C4-2B (cell line): ENCODE data around the gene FOXP1.

Source experiments
- H3K27ac ChIP-seq: fragments of 450-650 bp; 2 replicates; pipeline ENCODE4 v1.5.1; 2017
- CTCF ChIP-seq: fragments of 450-650 bp; conservative IDR thresholded peaks from 2 replicates; pipeline ENCODE4 v1.5.1; 2017; ENCODE audit warnings: mild to moderate bottlenecking
- ZFX ChIP-seq: fragments of 450-650 bp; IDR thresholded peaks from 2 replicates; pipeline ENCODE4 v1.6.1; 2017

The FOXP1 gene

GRCh38 chr3:71128961-71129360 is 454.6 kb downstream of the FOXP1 start:
- no peak overlapping the region for H3K27ac ChIP-seq
- TF ChIP-seq ZFX (no peak), CTCF (no peak)

DNA sequence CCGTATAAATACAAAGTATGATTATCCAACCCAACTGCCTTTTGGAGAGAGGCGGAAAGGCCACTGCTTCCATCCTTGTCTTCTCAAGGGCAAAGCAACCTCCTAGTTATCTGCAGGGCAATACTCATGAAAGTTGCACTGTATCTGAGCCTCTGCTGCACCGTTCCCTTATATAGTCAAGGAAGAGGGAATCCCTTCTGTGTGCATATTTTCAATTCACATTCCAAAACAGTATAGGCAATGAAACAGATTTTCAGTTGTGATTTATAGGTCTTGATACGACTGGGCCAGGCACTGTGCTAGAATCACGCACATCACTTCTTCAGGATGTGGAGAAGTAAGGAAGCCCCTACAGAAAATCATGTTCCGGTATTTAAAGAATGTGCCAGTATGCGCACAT is 455.7 kb downstream of the FOXP1 start:
- no peak for TF ChIP-seq CTCF
- no peak for TF ChIP-seq ZFX
- no peak overlapping the region for H3K27ac ChIP-seq

DNA sequence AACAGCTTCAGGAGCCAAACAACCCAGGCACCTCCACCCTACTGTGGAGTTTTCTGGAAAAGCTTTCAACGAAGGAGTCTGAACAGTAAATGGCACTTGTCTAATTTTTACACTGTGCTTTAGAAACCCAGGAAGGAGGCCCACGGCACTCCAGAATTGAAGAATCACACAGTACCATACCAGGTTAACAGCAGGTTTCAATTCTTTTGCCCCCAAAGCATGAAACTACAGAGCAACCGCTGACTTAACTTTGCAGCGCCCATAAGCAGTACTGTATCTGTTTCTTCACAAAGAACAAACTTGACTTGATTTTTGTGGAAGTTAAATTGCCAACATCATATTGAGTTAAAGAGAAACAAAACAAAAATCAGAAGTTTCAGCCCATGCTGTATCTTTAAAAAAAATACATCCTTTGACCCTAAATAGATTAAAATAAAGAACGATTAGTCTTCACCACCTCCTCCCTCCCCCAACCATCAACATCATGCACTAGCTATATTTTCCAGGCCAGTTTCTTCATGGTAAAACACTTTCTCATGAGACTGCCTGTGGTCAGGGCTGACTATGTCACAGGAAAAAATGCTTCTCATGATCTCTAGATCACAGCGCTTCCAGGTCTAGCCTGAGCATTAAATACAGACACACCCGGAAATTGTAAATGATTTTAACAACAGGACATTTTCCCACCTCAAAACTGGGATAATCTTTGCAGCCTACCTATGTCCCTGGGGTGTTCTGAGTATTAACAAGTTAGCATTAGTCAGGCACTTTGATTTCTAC is 456.3 kb downstream of the FOXP1 start:
- no peak overlapping the region for H3K27ac ChIP-seq
- TF ChIP-seq CTCF (no peak), ZFX (no peak)

DNA sequence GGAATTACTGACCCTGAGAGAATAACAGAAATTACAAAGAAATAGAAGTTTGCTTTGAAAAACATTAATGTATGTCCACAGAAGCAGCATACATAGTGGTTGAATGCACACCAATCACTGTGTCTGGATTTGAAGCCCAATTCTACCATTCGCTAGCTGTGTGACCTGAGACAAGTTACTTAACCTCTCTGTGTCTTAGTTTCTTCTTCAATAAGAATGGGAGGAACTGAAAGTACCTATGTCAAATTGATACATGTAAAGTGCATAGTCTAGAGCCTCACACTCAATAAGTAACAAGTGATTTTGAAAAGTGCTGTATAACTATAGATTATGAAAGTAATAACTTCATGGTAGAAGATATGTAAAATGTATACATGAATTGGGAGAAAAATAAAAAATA is 457.8 kb downstream of the FOXP1 start:
- no peak for TF ChIP-seq ZFX
- no peak for TF ChIP-seq CTCF
- no peak overlapping the region for H3K27ac ChIP-seq

- no peak for TF ChIP-seq ZFX
- TF ChIP-seq CTCF = no peak
Measured at GRCh38 chr3:71124048-71124447, 459.5 kb downstream of the FOXP1 start.

DNA sequence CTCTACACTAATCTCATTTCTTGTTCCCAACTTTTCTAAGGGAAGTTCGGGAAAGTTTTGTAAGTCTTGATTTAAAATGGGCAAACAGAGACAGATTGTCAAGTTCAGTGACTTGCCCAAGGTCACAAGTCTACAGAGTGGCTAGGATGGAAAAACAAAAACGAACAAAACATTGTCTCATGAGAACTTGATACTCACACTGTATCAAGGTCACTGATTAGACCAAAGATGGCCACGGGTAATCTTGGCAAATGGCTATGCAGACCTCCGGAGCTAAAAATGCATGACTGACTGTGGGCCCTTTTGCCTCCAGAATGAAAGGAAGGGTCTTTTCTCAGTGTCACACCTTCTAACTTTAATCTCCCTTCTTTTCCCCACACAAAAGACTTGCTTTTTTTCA is 460.9 kb downstream of the FOXP1 start:
- no peak overlapping the region for H3K27ac ChIP-seq
- TF ChIP-seq CTCF = no peak
- no peak for TF ChIP-seq ZFX

More at GRCh38 chr3:71124048-71124447, 459.5 kb downstream of the FOXP1 start:
- no peak overlapping the region for H3K27ac ChIP-seq

DNA sequence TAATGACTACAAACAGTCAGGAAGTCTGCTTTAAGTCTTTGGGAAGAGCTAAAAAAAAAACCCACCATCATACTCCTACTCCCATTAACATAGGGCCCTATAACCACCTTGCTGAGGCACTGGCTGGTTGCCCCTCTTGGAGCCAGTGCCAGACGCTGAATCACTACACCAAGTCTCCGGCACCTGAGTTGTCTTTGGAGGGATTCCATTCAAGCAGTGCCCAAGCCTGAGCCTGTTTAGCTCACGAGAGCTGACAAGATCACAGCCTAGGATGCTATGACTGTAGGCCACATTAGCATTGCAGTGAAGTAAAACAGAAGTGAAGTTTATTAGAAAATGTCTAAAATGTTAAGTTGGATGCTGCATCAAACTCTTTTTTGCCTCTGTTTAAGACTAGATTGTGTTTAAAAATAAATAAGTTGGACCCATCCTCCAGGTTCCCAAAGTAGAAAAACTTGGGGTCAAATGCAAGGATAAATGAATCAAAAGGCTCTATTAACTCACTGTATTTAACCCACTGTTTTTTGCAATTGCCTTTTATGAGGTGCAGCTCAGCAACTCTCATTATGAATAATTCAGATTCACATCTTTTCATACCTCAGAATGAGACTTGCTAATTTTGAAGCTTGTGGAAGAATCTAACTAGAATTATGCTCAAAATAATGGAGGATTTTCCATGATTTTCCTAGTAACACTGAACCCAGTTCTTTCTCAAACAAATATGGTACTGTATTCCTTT is 461.9 kb downstream of the FOXP1 start:
- no peak for TF ChIP-seq ZFX
- TF ChIP-seq CTCF = no peak
- H3K27ac ChIP-seq = no peak overlapping the region
